Pancreas (tissue), 10 donors: ENCODE results near the gene SEMA3G. TPM values are rescaled to one million over a fixed set of nuclear protein-coding genes. Genes with fewer than 3 reads are reported as not detected.

Experiments used
- ATAC-seq, 4 donors: fragments of 200-7000 bp; cut with Tn5 transposase; one replicate each; pipeline versions ENCODE4 v1.8.0 to v1.9.1; 2020; ENCODE audit warnings: mild to moderate bottlenecking in 4 of 4, moderate library complexity in 4 of 4
- DNase-seq, 6 donors: peaks; one replicate each; pipeline ENCODE4 v3.0.0-alpha.2; 2020
- FAIRE-seq: peaks from 2 replicates; lab custom pipeline; 2012; peaks lifted over from hg19 to GRCh38; lab: Jason Lieb, UNC
- H3K27ac ChIP-seq, 4 donors: fragments of 200-600 bp; sonication (generic); 1 replicate in 3 of 4; 2 replicates in 1 of 4; pipeline versions ENCODE4 v1.5.0 to v1.8.0; 2020
- H3K27me3 ChIP-seq, 4 donors: fragments of 200-600 bp; one replicate each; pipeline ENCODE4 v1.8.0; 2021
- H3K36me3 ChIP-seq, 3 donors: fragments of 200-600 bp; sonication (generic) in 1 of 3; one replicate each; pipeline versions ENCODE4 v1.5.0 to v1.8.0; 2020 to 2021
- H3K4me1 ChIP-seq, 3 donors: fragments of 200-600 bp; one replicate each; pipeline ENCODE4 v1.8.0; 2021
- H3K4me3 ChIP-seq, 4 donors: fragments of 200-600 bp; sonication (generic) in 2 of 4; one replicate each; pipeline versions ENCODE4 v1.5.0 to v1.8.0; 2020 to 2021
- H3K9me3 ChIP-seq, 4 donors: fragments of 200-600 bp; one replicate each; pipeline ENCODE4 v1.8.0; 2021
- WGBS, 2 donors: extraction: QIAGEN DNeasy Blood & Tissue Kit; methylation state at CpG; one replicate each; pipeline ENCODE4 v1.1.7; 2013; 5-methylcytosine and 5-hydroxymethylcytosine counted together
- intact Hi-C, 3 donors: fragments of 100-400 bp; cut with DNase I; formaldehyde crosslinking; loops; one replicate each; pipeline versions ENCODE4 v1.11.1 to v1.14.2; 2022
- polyA plus RNA-seq, 2 donors: library from polyadenylated mRNA; stranded (reverse); fragments of 200-250 nt; gene quantifications; one replicate each; pipeline ENCODE4 v1.2.3, GENCODE V29; 2013
- total RNA-seq, 6 donors: library from RNA; stranded (reverse); fragmentation: NEBNext Ultra II Directional in 4 of 6; extraction: Animal tissue kit (Norgen Biotek cat#: 25700) in 4 of 6; gene quantifications; one replicate each; pipeline versions ENCODE4 v1.2.1 to v1.2.4, GENCODE V29; 2021 to 2023
- TF ChIP-seq, protein P1 (sequence below), 4 donors: fragments of 200-600 bp; sonication (generic) in 3 of 4; IDR thresholded peaks; one replicate each; pipeline versions ENCODE4 v1.5.0 to v1.8.0; 2021; ENCODE audit warnings: antibody characterized with exemption in 4 of 4
- donor health status: healthy with polysubstance abuse.
- donor health status: DM: no; HTN: no; CAD: no; lungs with moderate emphysema.
- donor health status: DM: no; HTN: no; CAD: no.
- donor health status: control.
- donor health status: control.
- donor health status: Bipolar disorder and iron deficiency.
- donor health status: DM: yes; HTN: yes; CAD: no.
- donor health status: DM: no; HTN: no; CAD: no.
- donor health status: DM: no; HTN: no; CAD: no.
- donor health status: DM: yes; HTN: yes; CAD: no.

SEMA3G gene
- total and polyA plus RNA-seq, 8 donors = 0.75 to 5.4 (median 2.8) TPM

DNA sequence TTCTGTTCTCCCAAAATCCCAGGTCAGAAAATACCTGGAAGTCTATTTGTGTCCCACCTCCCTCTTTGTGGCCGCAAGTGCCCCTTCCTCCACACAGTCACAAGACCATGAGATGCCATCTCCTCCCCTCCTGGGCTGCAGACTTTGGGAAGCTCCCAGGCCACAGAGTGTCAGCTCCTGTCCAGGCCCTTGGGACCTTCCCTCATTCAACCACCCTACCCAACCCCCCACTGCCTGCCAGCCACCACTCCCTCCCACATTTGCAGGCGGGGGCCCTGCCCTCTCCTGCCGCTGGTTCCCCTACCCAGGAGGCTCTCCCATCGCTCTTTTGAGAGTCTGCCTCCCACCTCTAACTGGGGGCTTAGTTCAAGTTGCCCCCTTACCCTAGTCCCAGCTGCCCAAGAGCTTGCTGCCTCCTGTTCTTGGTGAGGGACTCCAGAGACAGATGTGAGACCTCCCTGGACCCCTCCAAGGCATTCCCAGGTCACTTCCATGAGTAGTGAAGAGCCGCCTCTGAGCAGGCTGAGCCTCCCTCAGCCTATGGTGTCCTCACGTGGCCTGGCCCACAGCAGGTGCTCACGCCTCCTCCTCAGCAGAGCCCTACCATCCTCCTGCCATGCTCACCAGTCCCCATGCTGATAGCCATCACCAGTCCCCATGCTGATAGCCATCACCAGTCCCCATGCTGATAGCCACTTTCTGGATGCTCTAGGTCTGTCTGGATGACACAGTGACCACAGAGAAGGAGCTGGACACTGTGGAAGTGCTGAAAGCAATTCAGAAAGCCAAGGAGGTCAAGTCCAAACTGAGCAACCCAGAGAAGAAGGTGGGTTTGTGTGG lies 34.4 kb upstream of the SEMA3G start:
- TF ChIP-seq, protein P1, sequence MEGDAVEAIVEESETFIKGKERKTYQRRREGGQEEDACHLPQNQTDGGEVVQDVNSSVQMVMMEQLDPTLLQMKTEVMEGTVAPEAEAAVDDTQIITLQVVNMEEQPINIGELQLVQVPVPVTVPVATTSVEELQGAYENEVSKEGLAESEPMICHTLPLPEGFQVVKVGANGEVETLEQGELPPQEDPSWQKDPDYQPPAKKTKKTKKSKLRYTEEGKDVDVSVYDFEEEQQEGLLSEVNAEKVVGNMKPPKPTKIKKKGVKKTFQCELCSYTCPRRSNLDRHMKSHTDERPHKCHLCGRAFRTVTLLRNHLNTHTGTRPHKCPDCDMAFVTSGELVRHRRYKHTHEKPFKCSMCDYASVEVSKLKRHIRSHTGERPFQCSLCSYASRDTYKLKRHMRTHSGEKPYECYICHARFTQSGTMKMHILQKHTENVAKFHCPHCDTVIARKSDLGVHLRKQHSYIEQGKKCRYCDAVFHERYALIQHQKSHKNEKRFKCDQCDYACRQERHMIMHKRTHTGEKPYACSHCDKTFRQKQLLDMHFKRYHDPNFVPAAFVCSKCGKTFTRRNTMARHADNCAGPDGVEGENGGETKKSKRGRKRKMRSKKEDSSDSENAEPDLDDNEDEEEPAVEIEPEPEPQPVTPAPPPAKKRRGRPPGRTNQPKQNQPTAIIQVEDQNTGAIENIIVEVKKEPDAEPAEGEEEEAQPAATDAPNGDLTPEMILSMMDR (IDR thresholded peaks at IDR 0.05) = no peak
- no peak for FAIRE-seq
- Histone ChIP-seq H3K27ac (no peak overlapping the region), H3K4me1 (no peaks in the 10 kb centered on the region), H3K9me3 (no peaks in the 10 kb centered on the region), H3K27me3 (no peaks in the 10 kb centered on the region), H3K36me3 (peaks cover 3 to 67% (median 36%) of the 10 kb centered on the region in 3 donors), H3K4me3 (no peak overlapping the region)
- no peak for ATAC-seq
- 94 to 99% methylated on average over 7 of the region's 7 CpGs for WGBS, 2 donors
- intact Hi-C loops = no loop called here
- DNase-seq = no peak

DNA sequence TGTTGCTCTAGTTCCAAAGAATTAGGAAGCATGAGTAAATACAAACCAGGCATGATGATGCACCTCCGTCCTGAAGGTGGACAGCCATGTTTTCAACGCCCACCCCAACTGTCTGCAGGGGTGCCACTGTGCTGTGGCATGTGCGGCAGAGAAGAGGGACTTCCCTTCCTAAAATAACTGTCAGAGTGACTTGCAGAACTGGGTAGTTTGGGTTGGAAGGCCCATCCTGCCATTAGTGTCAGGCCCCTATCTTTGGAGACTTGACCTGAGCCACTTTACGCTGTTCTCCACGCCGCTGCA lies 32.8 kb upstream of the SEMA3G start:
- DNase-seq = no peak
- FAIRE-seq = no peak
- TF ChIP-seq, protein P1 (IDR thresholded peaks at IDR 0.05) = no peak
- H3K36me3 ChIP-seq = peaks cover 3 to 80% (median 46%) of the 10 kb centered on the region in 3 donors
- no peaks in the 10 kb centered on the region for H3K9me3 ChIP-seq
- ATAC-seq = no peak
- no peak overlapping the region for H3K4me3 ChIP-seq
- WGBS, 2 donors = 96 to 98% methylated on average over 6 of the region's 6 CpGs
- H3K27ac ChIP-seq = no peak overlapping the region
- no peaks in the 10 kb centered on the region for H3K4me1 ChIP-seq
- intact Hi-C loops = no loop called here
- H3K27me3 ChIP-seq = no peaks in the 10 kb centered on the region

DNA sequence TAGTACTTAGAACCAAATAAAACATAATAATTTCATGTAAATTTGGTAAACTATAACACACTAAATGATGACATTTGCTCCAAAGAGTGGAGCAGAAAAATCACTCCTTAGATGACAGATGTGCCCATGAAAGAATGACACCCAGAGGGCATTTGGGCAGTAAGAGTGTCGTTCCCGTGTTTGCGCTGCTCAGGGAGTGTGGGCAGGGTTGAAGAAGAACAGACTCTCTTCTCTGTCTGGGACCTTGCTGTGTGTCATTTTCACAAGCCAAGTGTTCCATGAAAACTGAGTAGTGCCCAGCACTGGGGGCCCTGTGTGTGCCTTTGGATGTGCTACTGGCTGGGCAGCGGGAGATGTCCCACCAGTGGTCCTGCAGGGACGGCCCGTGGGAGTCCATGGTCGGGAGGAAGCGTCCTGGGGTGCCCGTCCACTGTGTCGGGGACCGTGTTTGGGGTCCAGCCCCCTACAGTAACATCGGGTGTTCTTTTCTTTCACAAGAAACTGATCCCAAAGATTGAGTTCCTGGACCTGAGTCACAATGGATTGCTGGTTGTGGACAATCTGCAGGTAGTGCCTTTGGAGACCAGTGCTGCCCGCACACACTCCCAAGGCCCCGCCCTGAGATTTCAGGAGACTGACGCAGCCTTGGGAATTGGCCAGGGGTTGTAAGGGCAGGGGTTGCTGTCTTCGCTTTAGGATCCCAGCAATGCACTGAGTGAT lies 32.3 kb upstream of the SEMA3G start:
- H3K27ac ChIP-seq = no peak overlapping the region
- FAIRE-seq (no peak), DNase-seq (no peak), ATAC-seq (no peak)
- no peaks in the 10 kb centered on the region for H3K4me1 ChIP-seq
- TF ChIP-seq, protein P1 (IDR thresholded peaks at IDR 0.05) = no peak
- WGBS, 2 donors = 94% methylated on average over 16 of the region's 16 CpGs
- intact Hi-C loops = no loop called here
- H3K9me3 ChIP-seq = no peaks in the 10 kb centered on the region
- no peaks in the 10 kb centered on the region for H3K27me3 ChIP-seq
- peaks cover 3 to 83% (median 46%) of the 10 kb centered on the region in 3 donors for H3K36me3 ChIP-seq
- H3K4me3 ChIP-seq = no peak overlapping the region

DNA sequence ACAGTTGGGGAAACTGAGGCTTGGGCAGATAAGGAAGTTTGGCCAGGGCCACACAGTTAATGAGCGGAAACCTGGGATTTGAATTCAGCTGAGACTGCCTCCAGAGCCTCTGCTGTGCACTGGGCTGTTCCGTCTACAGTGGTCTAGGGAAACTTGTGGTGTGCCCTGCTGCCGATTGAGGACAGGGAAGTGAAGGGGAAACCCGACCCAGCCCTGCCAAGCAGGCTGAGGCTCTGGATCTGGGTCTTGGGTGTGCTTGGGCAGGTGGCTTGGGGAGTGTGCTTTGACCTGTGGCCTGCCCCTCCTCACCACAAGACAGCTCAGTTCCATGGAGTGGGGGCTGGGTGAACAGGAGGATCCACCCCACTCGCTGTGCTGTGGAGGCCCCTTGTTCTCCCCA lies 28.1 kb upstream of the SEMA3G start:
- H3K27ac ChIP-seq = no peak overlapping the region
- WGBS, 2 donors = 76 to 87% methylated on average over 5 of the region's 5 CpGs
- TF ChIP-seq, protein P1 (IDR thresholded peaks at IDR 0.05) = no peak
- no peak for DNase-seq
- peak in 1 of 4 donors; percentile 23 for ATAC-seq
- FAIRE-seq = no peak
- no peaks in the 10 kb centered on the region for H3K4me1 ChIP-seq
- intact Hi-C loops = no loop called here
- H3K4me3 ChIP-seq = no peak overlapping the region
- H3K9me3 ChIP-seq = no peaks in the 10 kb centered on the region
- peaks cover 3 to 57% (median 21%) of the 10 kb centered on the region in 3 donors for H3K36me3 ChIP-seq
- H3K27me3 ChIP-seq = no peaks in the 10 kb centered on the region
